OCI-LY7 (cell line): Measurements from ENCODE around the gene PCDHA10.

Experiments
- CTCF ChIP-seq: fragments of 200-600 bp; sonication (generic); conservative IDR thresholded peaks from 2 replicates; pipeline ENCODE4 v1.5.1; 2014; ENCODE audit warnings: mild to moderate bottlenecking, antibody characterized with exemption, low read length, moderate library complexity, mixed read lengths
- EZH2phosphoT487 ChIP-seq: fragments of 200-600 bp; sonication (generic); IDR thresholded peaks from 2 replicates; pipeline ENCODE4 v1.6.1; 2018; ENCODE audit warnings: low read depth, borderline replicate concordance, mild to moderate bottlenecking, mixed run types, antibody characterized with exemption, low read length, moderate library complexity, mixed read lengths

- TF ChIP-seq CTCF (peak; percentile 93), EZH2phosphoT487 (no peak)
Observed at GRCh38 chr5:140821375-140822280, 34.1 kb upstream of the PCDHA10 start, which contains the start of gene PCDHA5.
